Mesenchymal stem cell (in vitro differentiated cells and primary cell): Measurements from ENCODE around the gene UGT1A4.

Source experiments
- DNase-seq: peaks from one replicate; pipeline ENCODE4 v3.0.0-alpha.2; 2013
- H2AFZ ChIP-seq: one replicate; pipeline ENCODE4 v1.6.1; 2013; ENCODE audit warnings: low read depth, mild to moderate bottlenecking, control low read depth, inconsistent platforms, low read length, moderate library complexity
- H2AK5ac ChIP-seq: 2 replicates; pipeline ENCODE4 v1.6.1; 2013; ENCODE audit warnings: low read length, moderate library complexity, mild to moderate bottlenecking, inconsistent platforms; ENCODE audit not compliant: severe bottlenecking
- H2BK120ac ChIP-seq: one replicate; pipeline ENCODE4 v1.6.1; 2013; ENCODE audit warnings: low read depth, mild to moderate bottlenecking, inconsistent platforms, low read length, moderate library complexity
- H2BK12ac ChIP-seq, 2 experiments: one replicate each; pipeline ENCODE4 v1.6.1; 2013; ENCODE audit warnings: inconsistent platforms in 2 of 2, low read length in 2 of 2, mild to moderate bottlenecking in 2 of 2, moderate library complexity in 2 of 2, control low read depth in 1 of 2
- H2BK15ac ChIP-seq: one replicate; pipeline ENCODE4 v1.6.1; 2013; ENCODE audit warnings: mild to moderate bottlenecking, low read depth, inconsistent platforms; ENCODE audit not compliant: poor library complexity, severe bottlenecking
- H2BK5ac ChIP-seq: 2 replicates; pipeline ENCODE4 v1.6.1; 2013; ENCODE audit warnings: low read depth, mild to moderate bottlenecking, low read length, control low read depth, inconsistent platforms; ENCODE audit not compliant: poor library complexity, severe bottlenecking
- H3K14ac ChIP-seq, 2 experiments: one replicate each; pipeline ENCODE4 v1.6.1; 2013; ENCODE audit warnings: inconsistent platforms in 2 of 2, low read length in 2 of 2, control low read depth in 1 of 2, mild to moderate bottlenecking in 1 of 2, moderate library complexity in 1 of 2
- H3K18ac ChIP-seq, 2 experiments: one replicate each; pipeline ENCODE4 v1.6.1; 2013; ENCODE audit warnings: inconsistent platforms in 2 of 2, low read length in 2 of 2, control low read depth in 1 of 2, low read depth in 1 of 2, mild to moderate bottlenecking in 1 of 2
- H3K23ac ChIP-seq, 2 experiments: one replicate each; pipeline ENCODE4 v1.6.1; 2013; ENCODE audit warnings: inconsistent platforms in 2 of 2, low read length in 2 of 2, mild to moderate bottlenecking in 2 of 2, moderate library complexity in 2 of 2, control low read depth in 1 of 2
- H3K27ac ChIP-seq: 2 replicates; pipeline ENCODE4 v1.5.1; 2013; ENCODE audit warnings: mild to moderate bottlenecking, moderate library complexity, low read length, control low read depth, inconsistent platforms; ENCODE audit not compliant: poor library complexity, severe bottlenecking
- H3K27me3 ChIP-seq, 2 experiments: 2 replicates each; pipeline versions ENCODE4 v1.6.1 to v1.7.0; 2013; ENCODE audit warnings: low read length in 2 of 2, mild to moderate bottlenecking in 2 of 2, moderate library complexity in 2 of 2, control low read depth in 1 of 2, inconsistent platforms in 1 of 2; ENCODE audit not compliant: control insufficient read depth in 1 of 2, insufficient read depth in 1 of 2
- H3K36me3 ChIP-seq, 2 experiments: 2 replicates each; pipeline versions ENCODE4 v1.6.1 to v1.7.0; 2013; ENCODE audit warnings: low read length in 2 of 2, control low read depth in 1 of 2, inconsistent platforms in 1 of 2, low read depth in 1 of 2, mild to moderate bottlenecking in 1 of 2; ENCODE audit not compliant: insufficient read depth in 2 of 2, control insufficient read depth in 1 of 2
- H3K4ac ChIP-seq, 2 experiments: one replicate each; pipeline ENCODE4 v1.6.1; 2013; ENCODE audit warnings: inconsistent platforms in 2 of 2, low read length in 2 of 2, mild to moderate bottlenecking in 2 of 2, moderate library complexity in 2 of 2, control low read depth in 1 of 2, low read depth in 1 of 2
- H3K4me1 ChIP-seq: 2 replicates; pipeline ENCODE4 v1.6.1; 2013; ENCODE audit warnings: low read depth, low read length, control low read depth; ENCODE audit not compliant: control insufficient read depth, insufficient read depth
- H3K4me2 ChIP-seq: 2 replicates; pipeline ENCODE4 v1.6.1; 2013; ENCODE audit warnings: low read length, mild to moderate bottlenecking, inconsistent platforms; ENCODE audit not compliant: poor library complexity, severe bottlenecking
- H3K4me3 ChIP-seq, 2 experiments: 2 replicates each; pipeline versions ENCODE4 v1.5.1 to v1.7.0; 2013; ENCODE audit warnings: low read length in 2 of 2, mild to moderate bottlenecking in 2 of 2, control low read depth in 1 of 2, low read depth in 1 of 2; ENCODE audit not compliant: insufficient read depth in 1 of 2
- H3K79me1 ChIP-seq: replicated peaks from 2 replicates; pipeline ENCODE4 v1.6.1; 2013; ENCODE audit warnings: mild to moderate bottlenecking, control low read depth, low read length, inconsistent platforms; ENCODE audit not compliant: poor library complexity, severe bottlenecking
- H3K9ac ChIP-seq: 2 replicates; pipeline ENCODE4 v1.7.0; 2013; ENCODE audit warnings: mild to moderate bottlenecking, low read length, moderate library complexity
- H3K9me3 ChIP-seq: 2 replicates; pipeline ENCODE4 v1.7.0; 2013; ENCODE audit warnings: mild to moderate bottlenecking, low read length; ENCODE audit not compliant: control insufficient read depth
- H4K8ac ChIP-seq: one replicate; pipeline ENCODE4 v1.6.1; 2013; ENCODE audit warnings: inconsistent platforms, mild to moderate bottlenecking, low read length, moderate library complexity
- H4K91ac ChIP-seq: one replicate; pipeline ENCODE4 v1.6.1; 2013; ENCODE audit warnings: mild to moderate bottlenecking, low read length, inconsistent platforms
- WGBS: methylation state at CpG from one replicate; pipeline ENCODE4 v1.1.7; 2013; ENCODE audit warnings: mixed read lengths; 5-methylcytosine and 5-hydroxymethylcytosine counted together

UGT1A4 gene

DNA sequence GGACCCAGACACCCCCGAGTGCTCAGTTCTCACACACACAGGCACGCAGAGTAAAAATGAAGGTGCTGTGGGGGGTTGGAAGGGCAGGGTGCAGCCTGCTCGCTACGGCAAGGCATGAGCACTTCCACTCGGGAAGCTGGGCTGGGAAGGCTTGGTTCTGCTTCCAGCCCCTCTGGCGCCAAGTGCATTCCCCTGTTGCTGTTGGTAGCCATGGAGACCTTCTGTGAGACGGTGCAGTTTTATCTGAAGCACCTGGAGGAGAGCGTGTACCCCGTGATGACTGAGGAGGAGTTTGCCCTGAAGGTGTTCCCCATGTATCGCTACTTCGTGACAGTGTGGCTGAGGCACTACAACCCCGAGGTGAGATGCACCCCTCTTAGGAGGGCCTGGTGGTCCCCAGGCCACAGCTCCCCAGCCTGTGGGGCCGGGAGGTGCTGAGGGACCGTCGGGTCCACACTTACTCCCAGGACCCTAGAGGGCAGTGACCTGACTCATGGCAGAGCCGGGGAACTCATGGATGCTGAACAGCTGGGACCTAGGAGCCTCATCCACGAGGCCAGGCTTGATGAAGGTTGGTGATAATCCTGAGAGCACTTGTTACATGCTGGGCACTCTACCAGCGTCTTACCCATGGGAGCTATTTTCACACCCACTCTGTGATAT is 75.1 kb downstream of the UGT1A4 start:
- Histone ChIP-seq H3K4ac (no peak overlapping the region), H2BK120ac (no peak overlapping the region), H3K27ac (no peak overlapping the region), H4K8ac (no peak overlapping the region), H3K14ac (no peak overlapping the region), H2AFZ (no peak overlapping the region), H2BK5ac (no peak overlapping the region), H3K18ac (no peak overlapping the region), H3K9me3 (no peaks in the 10 kb centered on the region), H2AK5ac (no peak overlapping the region), H3K36me3 (no peaks in the 10 kb centered on the region), H3K79me1 (no peaks in the 10 kb centered on the region), H3K4me3 (no peak overlapping the region), H4K91ac (no peak overlapping the region), H3K4me1 (peaks cover 1% of the 10 kb centered on the region), H3K4me2 (no peak overlapping the region), H3K23ac (no peak overlapping the region), H2BK12ac (no peak overlapping the region), H2BK15ac (no peak overlapping the region), H3K9ac (no peak overlapping the region), H3K27me3 (peaks cover 12 to 22% of the 10 kb centered on the region in 2 experiments)
- WGBS, result 72% methylated on average over 17 of the region's 18 CpGs
- no peak for DNase-seq

DNA sequence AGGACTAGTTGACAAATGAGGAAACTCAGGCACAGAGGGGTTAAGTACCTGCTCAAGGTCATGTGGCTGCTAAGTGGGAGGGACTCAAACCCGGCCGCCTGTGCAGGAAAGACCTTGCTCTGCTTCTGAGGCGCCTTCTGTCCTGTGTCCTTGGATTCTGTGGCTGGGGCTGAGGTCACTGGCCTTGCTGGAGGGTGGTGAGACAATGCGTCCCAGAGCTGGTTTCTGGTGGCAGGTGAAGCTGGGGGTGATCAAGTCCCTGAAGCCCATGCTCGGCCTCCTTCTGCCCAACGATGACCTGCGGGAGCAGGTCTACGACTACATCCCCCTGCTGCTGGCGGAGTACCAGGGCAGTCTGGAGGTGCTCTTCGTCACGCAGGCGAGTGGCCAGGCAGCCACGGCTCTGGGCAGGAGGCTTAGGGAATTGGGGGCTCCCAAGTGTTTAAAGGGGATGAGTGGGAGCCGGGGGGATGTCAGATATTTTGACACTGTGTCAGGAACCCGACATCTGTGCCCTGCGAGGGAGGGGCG is 75.7 kb downstream of the UGT1A4 start:
- H3K27me3 ChIP-seq, result peaks cover 16 to 27% of the 10 kb centered on the region in 2 experiments
- H3K23ac ChIP-seq, result no peak overlapping the region
- no peak overlapping the region for H3K14ac ChIP-seq
- no peak overlapping the region for H3K4me2 ChIP-seq
- H3K27ac ChIP-seq, result no peak overlapping the region
- peaks cover 1% of the 10 kb centered on the region for H3K4me1 ChIP-seq
- no peak overlapping the region for H2BK120ac ChIP-seq
- no peak overlapping the region for H3K4me3 ChIP-seq
- no peaks in the 10 kb centered on the region for H3K36me3 ChIP-seq
- H3K9me3 ChIP-seq, result no peaks in the 10 kb centered on the region
- no peak overlapping the region for H4K91ac ChIP-seq
- H3K4ac ChIP-seq, result no peak overlapping the region
- 82% methylated on average over 17 of the region's 17 CpGs for WGBS
- H3K79me1 ChIP-seq, result no peaks in the 10 kb centered on the region
- H3K9ac ChIP-seq, result no peak overlapping the region
- DNase-seq, result no peak
- no peak overlapping the region for H2BK5ac ChIP-seq
- no peak overlapping the region for H2AFZ ChIP-seq
- H4K8ac ChIP-seq, result no peak overlapping the region
- no peak overlapping the region for H2BK12ac ChIP-seq
- H3K18ac ChIP-seq, result no peak overlapping the region
- no peak overlapping the region for H2BK15ac ChIP-seq
- H2AK5ac ChIP-seq, result no peak overlapping the region

DNA sequence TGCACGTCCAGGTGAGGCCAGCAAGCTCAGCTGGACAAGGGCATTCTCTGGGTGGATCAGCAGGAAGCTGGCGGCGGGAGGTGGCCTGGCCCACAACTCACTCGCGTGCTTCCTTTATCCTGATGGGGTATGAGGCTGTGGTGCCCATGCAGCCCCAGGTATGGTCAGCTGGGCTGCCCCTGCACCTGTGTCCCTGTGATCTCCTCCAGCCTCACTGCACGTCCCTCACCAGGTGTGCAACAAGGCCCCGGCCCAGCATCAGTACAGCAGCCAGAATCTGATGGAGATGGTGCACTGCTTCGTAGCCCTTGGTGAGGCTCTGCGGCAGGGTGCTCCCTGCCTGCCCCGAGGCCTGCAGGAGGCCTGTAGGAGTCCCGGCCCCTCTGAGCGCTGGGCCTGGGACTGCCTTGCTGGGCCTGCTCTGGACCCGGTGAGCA is 77.2 kb downstream of the UGT1A4 start:
- Histone ChIP-seq H3K14ac (no peak overlapping the region), H3K4ac (no peak overlapping the region), H4K91ac (no peak overlapping the region), H2BK120ac (no peak overlapping the region), H2BK5ac (no peak overlapping the region), H2BK15ac (no peak overlapping the region), H4K8ac (no peak overlapping the region), H3K36me3 (no peaks in the 10 kb centered on the region), H3K4me2 (no peak overlapping the region), H3K27me3 (peaks cover 14 to 27% of the 10 kb centered on the region in 2 experiments), H3K18ac (no peak overlapping the region), H3K9me3 (no peaks in the 10 kb centered on the region), H2AK5ac (no peak overlapping the region), H3K23ac (no peak overlapping the region), H2AFZ (no peak overlapping the region), H3K27ac (no peak overlapping the region), H3K4me3 (no peak overlapping the region), H2BK12ac (no peak overlapping the region), H3K4me1 (peaks cover 1% of the 10 kb centered on the region), H3K79me1 (no peaks in the 10 kb centered on the region), H3K9ac (no peak overlapping the region)
- no peak for DNase-seq
- 95% methylated on average over 13 of the region's 13 CpGs for whole genome bisulfite sequencing

DNA sequence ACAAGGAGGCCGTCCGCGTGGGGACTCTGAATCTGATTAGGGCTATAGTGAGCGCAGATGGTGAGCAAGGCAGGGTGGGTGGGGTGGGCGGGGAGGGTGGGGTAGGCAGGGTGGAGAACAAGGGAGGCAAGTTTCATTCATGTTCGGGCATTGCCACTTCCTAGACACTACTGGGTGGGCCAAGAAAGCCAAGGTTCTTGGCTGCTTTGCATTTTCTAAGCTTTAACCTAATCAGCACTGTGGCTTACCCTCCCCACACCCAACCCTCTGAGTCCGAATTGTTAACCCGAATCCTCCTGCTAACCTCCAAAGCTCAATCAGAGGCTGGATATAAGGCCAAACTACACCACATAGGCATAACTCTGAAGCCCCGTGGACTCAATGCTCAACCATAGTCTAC is 77.7 kb downstream of the UGT1A4 start:
- no peak overlapping the region for H3K18ac ChIP-seq
- H2AK5ac ChIP-seq, result no peak overlapping the region
- no peak overlapping the region for H2BK12ac ChIP-seq
- H2BK5ac ChIP-seq, result no peak overlapping the region
- no peak overlapping the region for H3K4me3 ChIP-seq
- no peak overlapping the region for H2BK15ac ChIP-seq
- H3K23ac ChIP-seq, result no peak overlapping the region
- H3K4me2 ChIP-seq, result no peak overlapping the region
- no peak overlapping the region for H3K4ac ChIP-seq
- peaks cover 1% of the 10 kb centered on the region for H3K4me1 ChIP-seq
- no peak overlapping the region for H2AFZ ChIP-seq
- H4K91ac ChIP-seq, result no peak overlapping the region
- no peak overlapping the region for H3K27ac ChIP-seq
- no peak overlapping the region for H3K9ac ChIP-seq
- no peaks in the 10 kb centered on the region for H3K79me1 ChIP-seq
- H4K8ac ChIP-seq, result no peak overlapping the region
- H3K9me3 ChIP-seq, result no peaks in the 10 kb centered on the region
- no peaks in the 10 kb centered on the region for H3K36me3 ChIP-seq
- no peak overlapping the region for H3K14ac ChIP-seq
- WGBS, result 90% methylated on average over 7 of the region's 9 CpGs
- H3K27me3 ChIP-seq, result peaks cover 11 to 22% of the 10 kb centered on the region in 2 experiments
- DNase-seq, result no peak
- no peak overlapping the region for H2BK120ac ChIP-seq
